ENCODE results near the gene APOA5. TPM values are rescaled to one million over a fixed set of nuclear protein-coding genes. Genes with fewer than 3 reads are reported as not detected.

The APOA5 gene
- total and polyA plus RNA-seq, 2 of the 13 experiments (the other 11 are each of a cell fraction or from before 2014, with no cell fraction given): 44.0 to 49.1 TPM

DNA sequence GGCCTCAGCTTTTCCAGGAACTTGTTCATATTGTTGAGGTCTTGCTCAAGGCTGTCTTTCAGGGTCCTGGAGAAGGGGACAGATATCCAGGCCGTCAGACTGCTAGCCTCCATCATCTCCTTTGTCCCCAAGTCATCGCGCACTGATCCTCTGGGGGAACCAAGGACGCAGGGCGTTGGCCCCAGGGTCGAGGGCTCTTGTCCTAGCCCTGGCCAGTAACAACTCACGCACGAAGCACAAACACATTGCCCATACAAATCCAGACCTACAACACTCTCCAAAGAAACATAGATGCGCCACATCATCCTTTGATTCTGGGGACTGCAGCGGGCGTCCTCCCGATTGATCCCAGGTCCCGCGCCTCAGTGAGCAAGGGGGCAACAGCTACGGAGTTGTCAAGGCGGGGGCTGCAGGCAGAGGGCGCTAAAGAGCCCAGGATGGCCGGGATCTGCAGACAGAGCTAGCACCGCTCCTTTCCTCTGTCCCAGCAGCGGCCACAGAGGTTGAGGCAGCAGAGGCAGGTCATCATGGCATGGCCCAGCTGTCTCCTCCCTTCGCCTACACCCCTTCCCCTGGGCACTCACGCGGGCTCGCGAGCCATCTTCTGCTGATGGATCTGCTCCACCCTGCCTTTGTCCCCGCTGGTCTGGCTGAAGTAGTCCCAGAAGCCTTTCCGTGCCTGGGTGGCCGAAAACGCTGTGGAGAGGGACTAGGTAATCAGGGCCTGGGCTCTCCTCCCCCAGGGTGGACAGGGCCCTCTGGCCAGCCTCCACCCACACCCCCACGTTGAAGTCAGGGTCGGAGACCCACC is 472 bp downstream of the APOA5 start (continued):
- TF ChIP-seq, protein P1, sequence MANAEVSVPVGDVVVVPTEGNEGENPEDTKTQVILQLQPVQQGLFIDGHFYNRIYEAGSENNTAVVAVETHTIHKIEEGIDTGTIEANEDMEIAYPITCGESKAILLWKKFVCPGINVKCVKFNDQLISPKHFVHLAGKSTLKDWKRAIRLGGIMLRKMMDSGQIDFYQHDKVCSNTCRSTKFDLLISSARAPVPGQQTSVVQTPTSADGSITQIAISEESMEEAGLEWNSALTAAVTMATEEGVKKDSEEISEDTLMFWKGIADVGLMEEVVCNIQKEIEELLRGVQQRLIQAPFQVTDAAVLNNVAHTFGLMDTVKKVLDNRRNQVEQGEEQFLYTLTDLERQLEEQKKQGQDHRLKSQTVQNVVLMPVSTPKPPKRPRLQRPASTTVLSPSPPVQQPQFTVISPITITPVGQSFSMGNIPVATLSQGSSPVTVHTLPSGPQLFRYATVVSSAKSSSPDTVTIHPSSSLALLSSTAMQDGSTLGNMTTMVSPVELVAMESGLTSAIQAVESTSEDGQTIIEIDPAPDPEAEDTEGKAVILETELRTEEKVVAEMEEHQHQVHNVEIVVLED (CRISPR knock-in tag; IDR thresholded peaks at IDR 0.05; ENCODE audit: borderline replicate concordance): no peak
- TF ChIP-seq, protein P2, sequence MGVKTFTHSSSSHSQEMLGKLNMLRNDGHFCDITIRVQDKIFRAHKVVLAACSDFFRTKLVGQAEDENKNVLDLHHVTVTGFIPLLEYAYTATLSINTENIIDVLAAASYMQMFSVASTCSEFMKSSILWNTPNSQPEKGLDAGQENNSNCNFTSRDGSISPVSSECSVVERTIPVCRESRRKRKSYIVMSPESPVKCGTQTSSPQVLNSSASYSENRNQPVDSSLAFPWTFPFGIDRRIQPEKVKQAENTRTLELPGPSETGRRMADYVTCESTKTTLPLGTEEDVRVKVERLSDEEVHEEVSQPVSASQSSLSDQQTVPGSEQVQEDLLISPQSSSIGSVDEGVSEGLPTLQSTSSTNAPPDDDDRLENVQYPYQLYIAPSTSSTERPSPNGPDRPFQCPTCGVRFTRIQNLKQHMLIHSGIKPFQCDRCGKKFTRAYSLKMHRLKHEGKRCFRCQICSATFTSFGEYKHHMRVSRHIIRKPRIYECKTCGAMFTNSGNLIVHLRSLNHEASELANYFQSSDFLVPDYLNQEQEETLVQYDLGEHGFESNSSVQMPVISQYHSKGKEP (CRISPR knock-in tag; IDR thresholded peaks at IDR 0.05): no peak
- TF ChIP-seq ZNF563 (CRISPR knock-in tag; IDR thresholded peaks at IDR 0.05) (peak; percentile 51; the same call in 1 of the 2 replicates), TOE1 (CRISPR knock-in tag; IDR thresholded peaks at IDR 0.05) (no peak), NFE2 (CRISPR knock-in tag; IDR thresholded peaks at IDR 0.05) (no peak), ZNF34 (CRISPR knock-in tag; IDR thresholded peaks at IDR 0.05; ENCODE audit: borderline replicate concordance) (no peak), MED1 (CRISPR knock-in tag; IDR thresholded peaks at IDR 0.05) (peak; percentile 89), RAD51 (IDR thresholded peaks at IDR 0.05; ENCODE audit: borderline replicate concordance) (no peak), MXD1 (CRISPR knock-in tag; IDR thresholded peaks at IDR 0.05) (no peak), ZNF496 (CRISPR knock-in tag; IDR thresholded peaks at IDR 0.05; ENCODE audit: insufficient replicate concordance) (no peak), PHF21A (CRISPR knock-in tag; IDR thresholded peaks at IDR 0.05) (peak; percentile 21; the same call in 1 of the 2 replicates), ASH2L (IDR thresholded peaks at IDR 0.05; ENCODE audit: insufficient read length, low read depth, low read length) (no peak), GLI4 (CRISPR knock-in tag; IDR thresholded peaks at IDR 0.05; ENCODE audit: borderline replicate concordance) (no peak), SRY (CRISPR knock-in tag; IDR thresholded peaks at IDR 0.05) (no peak), ZNF510 (CRISPR knock-in tag; IDR thresholded peaks at IDR 0.05; ENCODE audit: low read depth) (no peak), RXRA (CRISPR knock-in tag; IDR thresholded peaks at IDR 0.05) (no peak), SAP130 (CRISPR knock-in tag; IDR thresholded peaks at IDR 0.05; ENCODE audit: low read depth) (peak; percentile 70), ZNF773 (CRISPR knock-in tag; IDR thresholded peaks at IDR 0.05; ENCODE audit: borderline replicate concordance) (no peak; the same call in 1 of the 2 replicates), RNF219 (CRISPR knock-in tag; IDR thresholded peaks at IDR 0.05) (no peak), ZNF816 (CRISPR knock-in tag; IDR thresholded peaks at IDR 0.05; ENCODE audit: borderline replicate concordance) (no peak)
- TF ChIP-seq, protein P3, sequence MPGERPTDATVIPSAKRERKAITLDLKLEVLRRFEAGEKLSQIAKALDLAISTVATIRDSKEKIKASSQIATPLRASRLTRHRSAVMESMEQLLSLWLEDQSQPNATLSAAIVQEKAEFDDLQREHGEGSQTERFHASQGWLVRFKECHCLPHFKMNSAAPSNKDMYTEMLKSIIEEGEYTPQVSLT (CRISPR knock-in tag; IDR thresholded peaks at IDR 0.05; ENCODE audit: borderline replicate concordance, low read depth): no peak
- TF ChIP-seq, protein P4, sequence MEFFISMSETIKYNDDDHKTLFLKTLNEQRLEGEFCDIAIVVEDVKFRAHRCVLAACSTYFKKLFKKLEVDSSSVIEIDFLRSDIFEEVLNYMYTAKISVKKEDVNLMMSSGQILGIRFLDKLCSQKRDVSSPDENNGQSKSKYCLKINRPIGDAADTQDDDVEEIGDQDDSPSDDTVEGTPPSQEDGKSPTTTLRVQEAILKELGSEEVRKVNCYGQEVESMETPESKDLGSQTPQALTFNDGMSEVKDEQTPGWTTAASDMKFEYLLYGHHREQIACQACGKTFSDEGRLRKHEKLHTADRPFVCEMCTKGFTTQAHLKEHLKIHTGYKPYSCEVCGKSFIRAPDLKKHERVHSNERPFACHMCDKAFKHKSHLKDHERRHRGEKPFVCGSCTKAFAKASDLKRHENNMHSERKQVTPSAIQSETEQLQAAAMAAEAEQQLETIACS (CRISPR knock-in tag; IDR thresholded peaks at IDR 0.05): peak; percentile 53

All from HepG2 (cell line).